Upper lobe of left lung (tissue), 6 donors: ENCODE data around the gene PMVK. TPM values are rescaled to one million over a fixed set of nuclear protein-coding genes. Genes with fewer than 3 reads are reported as not detected.
A peak's percentile ranks its signal among the peaks of the same experiment; 100 is the strongest.

Source experiments
- ATAC-seq, 2 donors: fragments of 200-7000 bp; cut with Tn5 transposase; one replicate each; pipeline ENCODE4 v1.9.1; 2022; ENCODE audit warnings: mild to moderate bottlenecking in 2 of 2, moderate library complexity in 2 of 2; ENCODE audit not compliant: low FRiP score in 2 of 2
- DNase-seq, 2 donors: peaks; one replicate each; pipeline ENCODE4 v3.0.0-alpha.2; 2019 to 2020
- H3K27ac ChIP-seq, 4 donors: fragments of 200-600 bp; sonication (generic); one replicate each; pipeline ENCODE4 v1.5.1; 2016 to 2019
- H3K27me3 ChIP-seq, 4 donors: fragments of 200-600 bp; sonication (generic); one replicate each; pipeline ENCODE4 v1.5.1; 2017 to 2019
- H3K36me3 ChIP-seq, 4 donors: fragments of 200-600 bp; sonication (generic); one replicate each; pipeline ENCODE4 v1.5.1; 2016 to 2019
- H3K4me1 ChIP-seq, 4 donors: fragments of 200-600 bp; sonication (generic); one replicate each; pipeline ENCODE4 v1.5.1; 2018 to 2019
- H3K4me3 ChIP-seq, 4 donors: fragments of 200-600 bp; sonication (generic); one replicate each; pipeline ENCODE4 v1.5.1; 2017 to 2019; ENCODE audit warnings: mild to moderate bottlenecking in 2 of 4, moderate library complexity in 1 of 4
- H3K9me3 ChIP-seq, 4 donors: fragments of 200-600 bp; sonication (generic); one replicate each; pipeline ENCODE4 v1.5.1; 2018 to 2019
- CTCF ChIP-seq, 6 experiments: fragments of 450-650 bp in 4 of 6; fragments of 200-600 bp in 2 of 6; sonication (generic) in 2 of 6; IDR thresholded peaks; one replicate each; pipeline ENCODE4 v1.5.1; 2016 to 2019; ENCODE audit warnings: antibody characterized with exemption in 6 of 6
- EP300 ChIP-seq, 4 donors: sonication (generic); formaldehyde crosslinking; IDR thresholded peaks; one replicate each; pipeline ENCODE4 v1.5.1; 2017; ENCODE audit warnings: antibody characterized with exemption in 4 of 4, control low read depth in 2 of 4
- POLR2A ChIP-seq, 4 donors: fragments of 450-650 bp; IDR thresholded peaks; one replicate each; pipeline ENCODE4 v1.5.1; 2016 to 2017; ENCODE audit warnings: antibody characterized with exemption in 4 of 4, mild to moderate bottlenecking in 2 of 4
- POLR2AphosphoS5 ChIP-seq, 2 donors: sonication (generic); formaldehyde crosslinking; IDR thresholded peaks; one replicate each; pipeline ENCODE4 v1.5.1; 2017; ENCODE audit warnings: antibody characterized with exemption in 2 of 2
- WGBS, 2 donors: methylation state at CpG; one replicate each; pipeline ENCODE4 v1.1.5; 2017 to 2018; 5-methylcytosine and 5-hydroxymethylcytosine counted together
- total RNA-seq, 6 donors: library from RNA; depleted of rRNA in 4 of 6; stranded (reverse); fragments of >200 nt in 4 of 6; gene quantifications; one replicate each; pipeline versions ENCODE4 v1.1.0 to v1.2.1, GENCODE V29; 2016 to 2021
- donor health status: DM: no; HTN: no; CAD: no; lungs with moderate emphysema.
- donor health status: DM: no; HTN: yes; CAD: no; lungs with severe emphysema.

PMVK gene
- total RNA-seq, 6 donors from 2014 or later, result 9.4 to 51.6 (median 29.8) TPM

DNA sequence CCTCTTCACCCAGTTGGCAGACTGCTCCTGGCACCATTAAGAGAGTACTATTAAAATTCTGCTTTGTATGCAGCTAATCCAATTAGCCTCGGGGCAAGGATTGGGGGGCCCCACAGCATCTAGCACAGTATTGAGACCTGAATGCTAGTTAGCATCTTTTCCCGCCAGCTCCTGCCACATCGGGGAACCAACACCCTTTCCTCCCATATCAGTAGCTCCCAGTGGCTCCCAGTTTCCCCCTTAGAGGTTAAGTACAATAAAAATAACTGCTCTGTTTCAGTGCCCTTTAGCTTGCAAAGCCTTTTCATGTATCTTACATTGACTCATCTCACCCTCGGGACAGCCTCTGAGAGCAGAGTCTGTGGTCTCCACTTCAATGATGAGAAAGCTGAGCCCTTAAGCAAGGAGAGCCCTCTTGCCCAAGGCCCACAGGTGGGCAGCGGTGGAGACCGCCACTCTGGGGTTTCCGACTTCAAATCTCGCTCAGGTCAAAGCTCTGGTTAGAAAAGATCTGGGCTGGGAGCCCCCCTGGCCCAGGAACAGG lies 4.2 kb upstream of the PMVK start:
- Histone ChIP-seq H3K36me3 (peaks cover 0 to 12% (median 2%) of the 10 kb centered on the region in 4 donors), H3K4me3 (no peak overlapping the region), H3K27ac (peak overlapping the region in 1 of 4 donors; percentile 76), H3K9me3 (no peaks in the 10 kb centered on the region), H3K27me3 (no peaks in the 10 kb centered on the region), H3K4me1 (peaks cover 35 to 43% (median 38%) of the 10 kb centered on the region in 4 donors)
- 71 to 76% methylated on average over 7 to 8 of the region's 8 CpGs for WGBS, 2 donors
- DNase-seq, result no peak
- TF ChIP-seq POLR2A (IDR thresholded peaks at IDR 0.05), result no peak
- no peak for TF ChIP-seq CTCF (IDR thresholded peaks at IDR 0.05)
- TF ChIP-seq POLR2AphosphoS5 (IDR thresholded peaks at IDR 0.05), result no peak
- no peak for TF ChIP-seq EP300 (IDR thresholded peaks at IDR 0.05)
- no peak for ATAC-seq

DNA sequence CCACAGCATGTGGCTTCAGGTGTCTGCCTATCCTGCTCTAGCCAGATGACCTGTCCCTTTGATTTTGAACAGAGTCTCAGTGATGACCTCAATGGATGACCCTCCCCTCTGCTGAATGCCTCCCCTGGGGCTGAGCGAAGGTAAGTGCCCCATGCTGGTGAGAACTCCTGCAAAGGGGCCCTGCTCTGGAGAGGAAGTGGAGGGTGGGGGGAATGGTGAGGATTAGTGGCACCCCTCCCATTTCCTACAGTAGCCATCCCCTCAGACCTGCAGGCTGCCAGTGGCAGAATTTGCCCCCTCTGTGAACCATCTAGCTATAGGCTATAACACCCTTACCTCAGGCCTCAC lies 3.7 kb upstream of the PMVK start:
- TF ChIP-seq POLR2AphosphoS5 (IDR thresholded peaks at IDR 0.05) (no peak), EP300 (IDR thresholded peaks at IDR 0.05) (no peak), CTCF (IDR thresholded peaks at IDR 0.05) (no peak), POLR2A (IDR thresholded peaks at IDR 0.05) (no peak)
- peaks cover 0 to 7% (median 0%) of the 10 kb centered on the region in 4 donors for H3K36me3 ChIP-seq
- H3K27me3 ChIP-seq, result no peaks in the 10 kb centered on the region
- no peak overlapping the region for H3K4me3 ChIP-seq
- H3K4me1 ChIP-seq, result peaks cover 37 to 49% (median 43%) of the 10 kb centered on the region in 4 donors
- H3K27ac ChIP-seq, result no peak overlapping the region
- 83 to 86% methylated on average over 1 of the region's 1 CpG for WGBS, 2 donors
- DNase-seq (no peak), ATAC-seq (no peak)
- H3K9me3 ChIP-seq, result no peaks in the 10 kb centered on the region

- Histone ChIP-seq H3K36me3 (no peaks in the 10 kb centered on the region), H3K27ac (peak overlapping the region; percentile 91 to 99 (median 96)), H3K4me3 (no peak overlapping the region), H3K4me1 (peaks cover 30 to 45% (median 41%) of the 10 kb centered on the region in 4 donors), H3K27me3 (no peaks in the 10 kb centered on the region), H3K9me3 (no peaks in the 10 kb centered on the region)
- WGBS, 2 donors, result 97 to 98% methylated on average over 7 of the region's 7 CpGs
- TF ChIP-seq EP300 (IDR thresholded peaks at IDR 0.05), result no peak
- TF ChIP-seq CTCF (IDR thresholded peaks at IDR 0.05), result no peak
- no peak for TF ChIP-seq POLR2AphosphoS5 (IDR thresholded peaks at IDR 0.05)
- TF ChIP-seq POLR2A (IDR thresholded peaks at IDR 0.05), result no peak
- DNase-seq, result no peak
- no peak for ATAC-seq
Measured at GRCh38 chr1:154938604-154939399, 2.3 kb upstream of the PMVK start.

- peak overlapping the region; percentile 91 to 99 (median 96) for H3K27ac ChIP-seq
- no peak for TF ChIP-seq POLR2AphosphoS5 (IDR thresholded peaks at IDR 0.05)
- no peak for TF ChIP-seq EP300 (IDR thresholded peaks at IDR 0.05)
- no peak for TF ChIP-seq POLR2A (IDR thresholded peaks at IDR 0.05)
- TF ChIP-seq CTCF (IDR thresholded peaks at IDR 0.05), result no peak
- WGBS, 2 donors, result 67 to 75% methylated on average over 8 of the region's 8 CpGs
Measured at GRCh38 chr1:154937988-154938386, 1.5 kb upstream of the PMVK start.

More at GRCh38 chr1:154937988-154938386, 1.5 kb upstream of the PMVK start:
- H3K36me3 ChIP-seq, result no peaks in the 10 kb centered on the region
- DNase-seq, result no peak
- H3K4me1 ChIP-seq, result peaks cover 24 to 38% (median 36%) of the 10 kb centered on the region in 4 donors
- ATAC-seq, result no peak
- H3K9me3 ChIP-seq, result no peaks in the 10 kb centered on the region
- H3K4me3 ChIP-seq, result peak overlapping the region in 3 of 4 donors; percentile 56 to 69 (median 63)
- H3K27me3 ChIP-seq, result no peaks in the 10 kb centered on the region
